Neuronal stem cell (in vitro differentiated cells): ENCODE measurements around the gene ST7.
A peak's percentile ranks its signal among the peaks of the same experiment; 100 is the strongest.

Experiments used
- DNase-seq: peaks from one replicate; pipeline ENCODE4 v3.0.0-alpha.2; 2013; ENCODE audit warnings: low spot score
- H2AFZ ChIP-seq: one replicate; pipeline ENCODE4 v1.6.1; 2013; ENCODE audit warnings: mild to moderate bottlenecking, low read length, inconsistent platforms
- H2AK5ac ChIP-seq: 2 replicates; pipeline ENCODE4 v1.6.1; 2013; ENCODE audit warnings: low read depth, mild to moderate bottlenecking, inconsistent platforms, low read length, moderate library complexity, mixed read lengths
- H2BK120ac ChIP-seq: 2 replicates; pipeline ENCODE4 v1.6.1; 2013; ENCODE audit warnings: low read depth, mild to moderate bottlenecking, inconsistent platforms, low read length, moderate library complexity, mixed read lengths
- H2BK12ac ChIP-seq: one replicate; pipeline ENCODE4 v1.6.1; 2013; ENCODE audit warnings: low read length, inconsistent platforms
- H2BK15ac ChIP-seq: 2 replicates; pipeline ENCODE4 v1.6.1; 2013; ENCODE audit warnings: mild to moderate bottlenecking, low read length, inconsistent platforms, mixed read lengths
- H2BK5ac ChIP-seq: one replicate; pipeline ENCODE4 v1.6.1; 2013; ENCODE audit warnings: inconsistent platforms, mild to moderate bottlenecking, low read length, moderate library complexity
- H3K14ac ChIP-seq: one replicate; pipeline ENCODE4 v1.6.1; 2013; ENCODE audit warnings: low read length, inconsistent platforms
- H3K18ac ChIP-seq: 2 replicates; pipeline ENCODE4 v1.6.1; 2013; ENCODE audit warnings: low read length, inconsistent platforms
- H3K23ac ChIP-seq: 2 replicates; pipeline ENCODE4 v1.6.1; 2013; ENCODE audit warnings: low read depth, mild to moderate bottlenecking, mixed read lengths, low read length, inconsistent platforms; ENCODE audit not compliant: poor library complexity
- H3K27ac ChIP-seq: replicated peaks from 3 replicates; pipeline ENCODE4 v1.5.1; 2013; ENCODE audit warnings: low read length, inconsistent platforms
- H3K27me3 ChIP-seq, 3 experiments: 2 replicates each; pipeline ENCODE4 v1.6.1; 2013; ENCODE audit warnings: low read length in 3 of 3, mild to moderate bottlenecking in 2 of 3, inconsistent platforms in 1 of 3, low read depth in 1 of 3, mixed read lengths in 1 of 3, moderate library complexity in 1 of 3; ENCODE audit not compliant: control insufficient read depth in 3 of 3, insufficient read depth in 3 of 3
- H3K36me3 ChIP-seq, 2 donors: replicated peaks in 1 of 2; 2 replicates each; pipeline ENCODE4 v1.6.1; 2013; ENCODE audit warnings: low read length in 2 of 2; ENCODE audit not compliant: control insufficient read depth in 2 of 2, insufficient read depth in 2 of 2
- H3K4ac ChIP-seq: 2 replicates; pipeline ENCODE4 v1.6.1; 2013; ENCODE audit warnings: inconsistent platforms, mild to moderate bottlenecking, low read length, moderate library complexity
- H3K4me1 ChIP-seq, 2 donors: 1 replicate in 1 of 2; 2 replicates in 1 of 2; pipeline ENCODE4 v1.6.1; 2013; ENCODE audit warnings: low read length in 2 of 2, low read depth in 1 of 2; ENCODE audit not compliant: control insufficient read depth in 2 of 2, insufficient read depth in 1 of 2
- H3K4me2 ChIP-seq: one replicate; pipeline ENCODE4 v1.6.1; 2013; ENCODE audit warnings: mild to moderate bottlenecking, low read length, inconsistent platforms; ENCODE audit not compliant: insufficient read depth, poor library complexity, severe bottlenecking
- H3K4me3 ChIP-seq, 2 donors: 2 replicates each; pipeline ENCODE4 v1.5.1; 2013; ENCODE audit warnings: low read length in 2 of 2, mild to moderate bottlenecking in 2 of 2, inconsistent platforms in 1 of 2, moderate library complexity in 1 of 2
- H3K79me1 ChIP-seq: one replicate; pipeline ENCODE4 v1.6.1; 2013; ENCODE audit warnings: low read depth, mild to moderate bottlenecking, inconsistent platforms, low read length, moderate library complexity
- H3K9ac ChIP-seq: one replicate; pipeline ENCODE4 v1.6.1; 2013; ENCODE audit warnings: mild to moderate bottlenecking, low read depth, low read length, inconsistent platforms; ENCODE audit not compliant: poor library complexity
- H3K9me3 ChIP-seq, 2 donors: replicated peaks in 1 of 2; 2 replicates each; pipeline versions ENCODE3 to v1.6.1; 2013; ENCODE audit warnings: low read length in 2 of 2, mild to moderate bottlenecking in 2 of 2, inconsistent platforms in 1 of 2, low read depth in 1 of 2, mixed read lengths in 1 of 2, moderate library complexity in 1 of 2; ENCODE audit not compliant: control insufficient read depth in 2 of 2, insufficient read depth in 1 of 2
- H4K8ac ChIP-seq: one replicate; pipeline ENCODE4 v1.6.1; 2013; ENCODE audit warnings: low read depth, mild to moderate bottlenecking, inconsistent platforms, low read length, moderate library complexity
- H4K91ac ChIP-seq: one replicate; pipeline ENCODE4 v1.6.1; 2013; ENCODE audit warnings: low read length, low read depth, mild to moderate bottlenecking, inconsistent platforms; ENCODE audit not compliant: poor library complexity
- WGBS, 2 donors: extraction: QIAGEN DNeasy Blood & Tissue Kit; methylation state at CpG; one replicate each; pipeline ENCODE4 v1.1.7; 2013; ENCODE audit warnings: missing lambda C conversion rate in 2 of 2, mixed read lengths in 1 of 2; ENCODE audit not compliant: insufficient read length in 2 of 2, insufficient replicate concordance in 1 of 2; ENCODE audit errors: extremely low coverage in 2 of 2; 5-methylcytosine and 5-hydroxymethylcytosine counted together

ST7 gene

DNA sequence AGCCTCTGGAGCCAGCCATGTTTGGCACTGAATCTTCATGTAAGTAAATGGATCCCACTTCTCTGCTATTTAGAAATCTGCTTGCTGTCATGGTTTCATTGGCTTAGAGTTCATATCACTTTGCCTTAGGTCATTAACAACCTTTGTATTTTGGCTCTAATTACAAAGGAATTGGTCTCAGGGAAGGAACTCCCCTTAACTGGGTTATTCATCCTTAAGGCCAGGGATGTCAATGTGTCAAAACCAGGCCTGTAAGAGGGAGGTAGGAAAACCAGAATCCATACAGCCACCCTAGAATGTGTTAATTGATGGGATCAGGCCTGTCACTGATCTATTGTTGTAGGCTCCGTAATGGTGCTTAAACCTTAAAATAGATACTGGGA lies 67.3 kb downstream of the ST7 start:
- H3K4ac ChIP-seq = no peak overlapping the region
- peak overlapping the region in 1 of 2 donors; percentile 46 for H3K4me3 ChIP-seq
- H3K27me3 ChIP-seq = no peaks in the 10 kb centered on the region
- H3K9me3 ChIP-seq = no peaks in the 10 kb centered on the region
- H2AFZ ChIP-seq = peak overlapping the region; percentile 79
- H2BK12ac ChIP-seq = no peak overlapping the region
- no peak overlapping the region for H2BK15ac ChIP-seq
- H3K9ac ChIP-seq = no peak overlapping the region
- DNase-seq = peak; percentile 43
- no peak overlapping the region for H3K23ac ChIP-seq
- H3K79me1 ChIP-seq = no peaks in the 10 kb centered on the region
- peaks cover 0 to 16% of the 10 kb centered on the region in 2 donors for H3K4me1 ChIP-seq
- H3K18ac ChIP-seq = no peak overlapping the region
- peak overlapping the region; percentile 55 for H3K4me2 ChIP-seq
- H4K8ac ChIP-seq = no peak overlapping the region
- no peak overlapping the region for H3K14ac ChIP-seq
- no peak overlapping the region for H4K91ac ChIP-seq
- WGBS, 2 donors = no CpG with 5 or more reads among the region's 1 CpG
- H2BK120ac ChIP-seq = no peak overlapping the region
- no peak overlapping the region for H2AK5ac ChIP-seq
- peak overlapping the region; percentile 81 for H3K27ac ChIP-seq
- H2BK5ac ChIP-seq = no peak overlapping the region
- H3K36me3 ChIP-seq = no peaks in the 10 kb centered on the region

DNA sequence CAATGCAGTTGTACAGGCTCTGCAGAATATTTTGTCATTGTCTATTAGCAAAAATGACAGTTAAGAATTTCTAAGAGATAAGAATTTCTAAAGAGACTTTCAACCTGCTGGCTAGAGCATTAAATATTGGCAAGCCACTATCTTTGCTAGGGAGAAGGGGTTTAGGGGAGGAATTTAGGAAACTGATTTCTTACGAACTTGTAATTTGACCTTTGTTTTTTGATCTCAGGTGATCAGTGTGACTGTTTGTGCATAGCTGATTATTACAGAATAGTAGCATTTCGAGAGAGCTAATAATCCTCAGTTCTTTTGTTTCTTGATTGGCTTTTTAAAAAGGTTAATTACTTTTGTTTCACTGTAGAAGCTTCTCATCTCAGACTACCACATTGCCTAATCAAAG lies 68.1 kb downstream of the ST7 start:
- Histone ChIP-seq H3K79me1 (no peaks in the 10 kb centered on the region), H3K27ac (no peak overlapping the region), H3K27me3 (no peaks in the 10 kb centered on the region), H3K4me3 (peak overlapping the region in 1 of 2 donors; percentile 46), H3K4ac (no peak overlapping the region), H3K9me3 (no peaks in the 10 kb centered on the region), H3K4me1 (peaks cover 0 to 17% of the 10 kb centered on the region in 2 donors), H3K4me2 (no peak overlapping the region), H4K91ac (no peak overlapping the region), H2BK120ac (no peak overlapping the region), H2AK5ac (no peak overlapping the region), H3K36me3 (no peaks in the 10 kb centered on the region), H2BK15ac (no peak overlapping the region), H3K18ac (no peak overlapping the region), H3K9ac (no peak overlapping the region), H2AFZ (no peak overlapping the region), H4K8ac (no peak overlapping the region), H2BK12ac (no peak overlapping the region), H3K14ac (no peak overlapping the region), H2BK5ac (no peak overlapping the region), H3K23ac (no peak overlapping the region)
- no peak for DNase-seq
- WGBS, 2 donors = no CpG with 5 or more reads among the region's 2 CpGs

DNA sequence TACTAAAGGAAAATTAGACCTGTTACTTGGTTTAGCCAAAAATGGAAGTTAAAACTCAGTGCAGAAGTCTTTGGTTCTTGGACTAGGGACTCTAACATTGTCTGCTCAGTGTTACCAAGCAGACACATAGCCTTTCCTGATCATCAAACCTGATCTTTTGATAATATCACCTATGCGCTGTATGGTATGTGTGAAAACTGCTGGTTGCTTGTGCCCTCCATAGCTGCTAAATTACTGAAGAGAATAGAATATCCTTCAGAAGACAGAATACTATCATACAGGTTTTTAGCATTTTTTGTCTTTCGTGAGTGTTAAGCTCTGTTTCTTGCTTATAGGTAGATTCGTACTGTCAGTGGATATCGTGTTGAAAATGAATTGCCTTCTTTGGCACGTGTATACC lies 68.7 kb downstream of the ST7 start:
- Histone ChIP-seq H3K27ac (no peak overlapping the region), H3K79me1 (no peaks in the 10 kb centered on the region), H3K36me3 (no peaks in the 10 kb centered on the region), H2BK120ac (no peak overlapping the region), H4K91ac (no peak overlapping the region), H3K27me3 (no peaks in the 10 kb centered on the region), H3K4me1 (peaks cover 0 to 17% of the 10 kb centered on the region in 2 donors), H3K14ac (no peak overlapping the region), H2BK5ac (no peak overlapping the region), H3K9me3 (no peaks in the 10 kb centered on the region), H2BK15ac (no peak overlapping the region), H2AK5ac (no peak overlapping the region), H2BK12ac (no peak overlapping the region), H3K4me3 (peak overlapping the region in 1 of 2 donors; percentile 46), H4K8ac (no peak overlapping the region), H2AFZ (no peak overlapping the region), H3K4ac (no peak overlapping the region), H3K23ac (no peak overlapping the region), H3K18ac (no peak overlapping the region), H3K4me2 (no peak overlapping the region), H3K9ac (no peak overlapping the region)
- no peak for DNase-seq
- WGBS, 2 donors = no CpG with 5 or more reads among the region's 5 CpGs

GRCh38 chr7:117023325-117023854 lies 70.1 kb downstream of the ST7 start:
- DNase-seq = no peak
- H3K9me3 ChIP-seq = peaks cover 0 to 2% of the 10 kb centered on the region in 2 donors
- H3K36me3 ChIP-seq = no peaks in the 10 kb centered on the region
- no peaks in the 10 kb centered on the region for H3K79me1 ChIP-seq
- H2BK15ac ChIP-seq = no peak overlapping the region
- peaks cover 0 to 17% of the 10 kb centered on the region in 2 donors for H3K4me1 ChIP-seq
- no peak overlapping the region for H4K91ac ChIP-seq
- H2BK120ac ChIP-seq = no peak overlapping the region
- H3K27me3 ChIP-seq = no peaks in the 10 kb centered on the region
- WGBS, 2 donors = 80% methylated on average over 1 of the region's 5 CpGs; no CpG with 5 or more reads in 1 of the 2 donors
- no peak overlapping the region for H3K14ac ChIP-seq
- no peak overlapping the region for H3K18ac ChIP-seq
- H3K4ac ChIP-seq = no peak overlapping the region
- H2AFZ ChIP-seq = no peak overlapping the region
- H3K23ac ChIP-seq = no peak overlapping the region
- no peak overlapping the region for H2BK12ac ChIP-seq
- no peak overlapping the region for H3K4me2 ChIP-seq
- H3K9ac ChIP-seq = no peak overlapping the region
- no peak overlapping the region for H4K8ac ChIP-seq
- no peak overlapping the region for H3K27ac ChIP-seq
- no peak overlapping the region for H2AK5ac ChIP-seq
- H2BK5ac ChIP-seq = no peak overlapping the region
- no peak overlapping the region for H3K4me3 ChIP-seq
